Tibial artery (tissue), 4 donors: ENCODE data around the gene OR2H1.

Experiments
- DNase-seq, 2 donors: peaks; one replicate each; pipeline ENCODE4 v3.0.0-alpha.2; 2019
- H3K27ac ChIP-seq, 2 donors: fragments of 200-600 bp; sonication (generic) in 1 of 2; 1 replicate in 1 of 2; 2 replicates in 1 of 2; pipeline ENCODE4 v1.5.1; 2018 to 2019; ENCODE audit warnings: mild to moderate bottlenecking in 1 of 2
- H3K27me3 ChIP-seq, 2 donors: fragments of 200-600 bp; sonication (generic) in 1 of 2; one replicate each; pipeline versions ENCODE4 v1.5.1 to v1.6.0; 2016 to 2019
- H3K36me3 ChIP-seq, 3 donors: fragments of 200-600 bp; sonication (generic) in 2 of 3; one replicate each; pipeline ENCODE4 v1.5.1; 2016 to 2019; ENCODE audit warnings: mild to moderate bottlenecking in 2 of 3
- H3K4me1 ChIP-seq, 4 donors: fragments of 200-600 bp; sonication (generic) in 2 of 4; 1 replicate in 3 of 4; 2 replicates in 1 of 4; pipeline ENCODE4 v1.5.1; 2016 to 2019
- H3K4me3 ChIP-seq, 2 donors: fragments of 200-600 bp; sonication (generic) in 1 of 2; 1 replicate in 1 of 2; 2 replicates in 1 of 2; pipeline ENCODE4 v1.5.1; 2018 to 2019; ENCODE audit warnings: mild to moderate bottlenecking in 2 of 2
- H3K9me3 ChIP-seq, 3 donors: fragments of 200-600 bp; sonication (generic) in 1 of 3; one replicate each; pipeline ENCODE4 v1.5.1; 2016 to 2019
- intact Hi-C: fragments of 100-400 bp; cut with DNase I; formaldehyde crosslinking; loops from one replicate; pipeline ENCODE4 v1.15.0; 2023; ENCODE audit warnings: low total_unique reads
- TF ChIP-seq, protein P1 (sequence below), 2 experiments: fragments of 200-600 bp in 1 of 2; fragments of 450-650 bp in 1 of 2; IDR thresholded peaks; one replicate each; pipeline ENCODE4 v1.5.1; 2017 to 2019; ENCODE audit warnings: antibody characterized with exemption in 2 of 2, mild to moderate bottlenecking in 1 of 2, moderate library complexity in 1 of 2

OR2H1 gene

DNA sequence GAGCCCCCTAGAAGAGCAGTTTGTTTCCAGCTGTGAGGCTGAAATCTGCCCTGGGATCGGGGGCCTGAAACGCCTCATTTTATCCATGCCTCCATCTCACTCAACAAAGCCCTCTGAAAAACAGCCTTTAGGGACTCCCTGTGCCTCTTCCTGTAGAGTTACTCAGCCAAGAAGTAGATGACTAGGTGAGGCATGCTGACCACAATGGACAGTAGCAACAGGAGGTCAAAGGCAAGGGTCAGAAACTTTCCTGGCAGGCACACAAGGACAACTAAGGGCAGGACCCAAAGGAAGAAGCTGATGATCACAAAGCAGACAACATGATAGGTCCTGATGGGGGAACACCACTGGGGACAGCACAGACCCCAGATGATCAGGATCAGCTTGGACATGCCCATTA is 18.0 kb downstream of the OR2H1 start:
- Histone ChIP-seq H3K36me3 (no peaks in the 10 kb centered on the region), H3K4me1 (no peaks in the 10 kb centered on the region), H3K27me3 (no peaks in the 10 kb centered on the region), H3K27ac (no peak overlapping the region), H3K4me3 (no peak overlapping the region), H3K9me3 (no peaks in the 10 kb centered on the region)
- no peak for DNase-seq
- TF ChIP-seq, protein P1, sequence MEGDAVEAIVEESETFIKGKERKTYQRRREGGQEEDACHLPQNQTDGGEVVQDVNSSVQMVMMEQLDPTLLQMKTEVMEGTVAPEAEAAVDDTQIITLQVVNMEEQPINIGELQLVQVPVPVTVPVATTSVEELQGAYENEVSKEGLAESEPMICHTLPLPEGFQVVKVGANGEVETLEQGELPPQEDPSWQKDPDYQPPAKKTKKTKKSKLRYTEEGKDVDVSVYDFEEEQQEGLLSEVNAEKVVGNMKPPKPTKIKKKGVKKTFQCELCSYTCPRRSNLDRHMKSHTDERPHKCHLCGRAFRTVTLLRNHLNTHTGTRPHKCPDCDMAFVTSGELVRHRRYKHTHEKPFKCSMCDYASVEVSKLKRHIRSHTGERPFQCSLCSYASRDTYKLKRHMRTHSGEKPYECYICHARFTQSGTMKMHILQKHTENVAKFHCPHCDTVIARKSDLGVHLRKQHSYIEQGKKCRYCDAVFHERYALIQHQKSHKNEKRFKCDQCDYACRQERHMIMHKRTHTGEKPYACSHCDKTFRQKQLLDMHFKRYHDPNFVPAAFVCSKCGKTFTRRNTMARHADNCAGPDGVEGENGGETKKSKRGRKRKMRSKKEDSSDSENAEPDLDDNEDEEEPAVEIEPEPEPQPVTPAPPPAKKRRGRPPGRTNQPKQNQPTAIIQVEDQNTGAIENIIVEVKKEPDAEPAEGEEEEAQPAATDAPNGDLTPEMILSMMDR (IDR thresholded peaks at IDR 0.05): no peak
- intact Hi-C loops: no loop called here

DNA sequence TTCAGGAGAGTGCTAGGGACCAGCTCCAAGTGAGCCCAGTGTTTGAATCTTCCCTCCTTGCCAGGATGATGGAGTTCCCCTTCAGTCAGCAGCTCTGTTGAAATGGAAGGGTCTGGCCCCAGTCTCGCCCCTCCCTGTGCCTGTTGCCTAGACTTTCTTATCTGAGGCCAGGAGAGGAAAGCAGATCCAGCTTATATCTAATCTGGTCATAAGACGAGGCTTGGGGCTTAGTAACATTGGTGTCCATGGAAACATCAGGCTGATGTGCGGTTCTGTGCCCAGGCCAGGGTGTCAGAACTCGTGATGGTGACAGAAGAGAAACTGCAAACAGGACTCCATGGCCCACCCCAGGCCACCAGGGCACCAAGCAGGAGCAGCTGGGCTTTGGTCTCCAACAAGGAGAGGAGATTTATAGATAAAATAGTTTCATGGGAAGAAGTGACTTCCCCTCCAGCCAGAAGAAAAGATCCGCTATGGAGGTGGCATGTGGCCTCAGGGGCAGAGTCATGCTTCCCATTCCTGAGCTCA is 21.0 kb downstream of the OR2H1 start:
- Histone ChIP-seq H3K27me3 (no peaks in the 10 kb centered on the region), H3K4me3 (no peak overlapping the region)
- intact Hi-C loops: no loop called here

DNA sequence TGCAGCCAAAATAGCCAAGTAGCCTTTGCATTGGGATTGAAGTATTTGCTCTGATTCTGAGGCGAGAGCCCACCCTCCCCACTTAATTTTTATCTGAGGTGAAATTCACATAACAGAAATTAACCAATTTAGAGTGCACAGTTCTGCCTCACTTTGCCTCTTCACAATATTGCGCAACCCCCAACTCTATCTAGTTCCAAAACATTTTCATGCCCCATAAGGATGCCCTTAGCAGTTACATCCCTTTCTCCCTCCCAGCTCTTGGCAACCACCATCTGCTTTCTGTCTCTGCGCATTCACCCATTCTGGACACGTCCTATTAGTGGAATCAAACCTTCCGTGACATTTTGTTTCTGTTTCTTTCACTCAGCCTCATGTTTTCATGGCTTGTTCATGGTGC is 21.8 kb downstream of the OR2H1 start:
- Histone ChIP-seq H3K27ac (no peak overlapping the region), H3K9me3 (no peaks in the 10 kb centered on the region), H3K36me3 (no peaks in the 10 kb centered on the region), H3K4me3 (no peak overlapping the region), H3K27me3 (no peaks in the 10 kb centered on the region), H3K4me1 (no peaks in the 10 kb centered on the region)
- no peak for DNase-seq
- TF ChIP-seq, protein P1 (IDR thresholded peaks at IDR 0.05): no peak
- intact Hi-C loops: no loop called here

More for the DNA sequence above, 21.0 kb downstream of the OR2H1 start:
- DNase-seq: no peak
- Histone ChIP-seq H3K27ac (no peak overlapping the region), H3K4me1 (no peaks in the 10 kb centered on the region), H3K9me3 (no peaks in the 10 kb centered on the region), H3K36me3 (no peaks in the 10 kb centered on the region)
- TF ChIP-seq, protein P1 (IDR thresholded peaks at IDR 0.05): no peak

DNA sequence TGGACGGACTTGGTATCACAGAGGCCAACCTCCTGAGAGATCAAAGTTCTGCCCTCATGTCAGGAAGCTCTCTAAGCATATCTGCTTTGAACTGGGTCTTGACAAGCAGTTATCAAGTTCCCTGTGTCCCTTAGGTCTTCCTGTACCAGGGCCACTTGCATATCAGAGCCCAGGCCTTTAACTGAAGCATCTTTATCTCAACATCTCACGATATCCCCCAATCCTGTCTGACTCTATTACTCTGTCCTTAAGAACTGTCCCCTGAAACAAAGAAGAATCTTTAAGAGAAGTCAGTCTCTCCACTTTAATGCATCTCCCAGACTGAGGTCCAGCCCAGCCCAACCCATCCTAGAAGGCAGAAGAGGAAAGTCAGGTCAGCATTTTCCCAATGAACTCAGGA is 22.6 kb downstream of the OR2H1 start:
- intact Hi-C loops: no loop called here
- H3K27me3 ChIP-seq: no peaks in the 10 kb centered on the region
- no peak overlapping the region for H3K27ac ChIP-seq
- no peaks in the 10 kb centered on the region for H3K36me3 ChIP-seq
- TF ChIP-seq, protein P1 (IDR thresholded peaks at IDR 0.05): no peak
- DNase-seq: no peak
- no peaks in the 10 kb centered on the region for H3K4me1 ChIP-seq
- H3K4me3 ChIP-seq: no peak overlapping the region
- no peaks in the 10 kb centered on the region for H3K9me3 ChIP-seq

DNA sequence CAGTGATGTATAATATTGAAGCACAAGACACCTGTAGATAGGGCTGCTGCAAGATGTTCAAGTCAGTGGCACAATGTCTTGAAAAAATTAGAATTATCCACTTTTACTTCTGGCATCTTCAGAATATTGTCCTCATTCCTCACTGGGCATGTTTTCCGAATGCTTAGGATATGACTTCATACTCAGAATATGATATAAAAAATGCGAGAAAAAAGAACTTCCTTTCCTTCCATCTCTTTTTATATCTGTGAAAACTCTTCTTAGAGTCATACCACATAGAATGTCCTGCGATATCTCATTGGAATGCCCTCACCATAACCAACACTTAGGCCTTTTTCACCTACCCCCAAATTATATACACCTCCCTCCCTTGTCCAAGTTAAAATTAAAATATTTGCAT is 26.2 kb downstream of the OR2H1 start:
- H3K27me3 ChIP-seq: no peaks in the 10 kb centered on the region
- no peak overlapping the region for H3K27ac ChIP-seq
- DNase-seq: no peak
- TF ChIP-seq, protein P1 (IDR thresholded peaks at IDR 0.05): no peak
- H3K4me1 ChIP-seq: no peaks in the 10 kb centered on the region
- intact Hi-C loops: no loop called here
- H3K4me3 ChIP-seq: no peak overlapping the region
- H3K36me3 ChIP-seq: no peaks in the 10 kb centered on the region
- H3K9me3 ChIP-seq: no peaks in the 10 kb centered on the region

DNA sequence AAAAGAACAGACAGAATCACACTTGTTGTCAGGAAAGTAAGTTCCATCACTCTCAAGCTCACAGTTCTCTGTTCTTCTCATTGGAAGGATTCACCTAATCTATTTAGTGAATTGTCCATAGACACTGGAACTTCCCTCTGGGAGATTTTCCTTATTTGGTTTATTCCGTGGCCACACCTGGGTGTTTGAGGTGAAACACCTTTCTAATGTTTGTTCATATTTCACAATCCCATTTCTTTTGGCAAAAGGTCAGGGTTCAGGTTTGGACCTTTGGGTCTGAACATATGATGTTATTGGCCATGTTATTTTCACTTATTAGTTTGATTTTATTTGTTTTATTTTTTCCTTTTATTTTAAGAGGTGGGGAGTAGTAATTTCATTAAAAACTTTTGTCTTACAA is 26.8 kb downstream of the OR2H1 start:
- H3K27ac ChIP-seq: no peak overlapping the region
- no peaks in the 10 kb centered on the region for H3K4me1 ChIP-seq
- no peak overlapping the region for H3K4me3 ChIP-seq
- DNase-seq: no peak
- TF ChIP-seq, protein P1 (IDR thresholded peaks at IDR 0.05): no peak
- no peaks in the 10 kb centered on the region for H3K27me3 ChIP-seq
- no peaks in the 10 kb centered on the region for H3K36me3 ChIP-seq
- intact Hi-C loops: no loop called here
- H3K9me3 ChIP-seq: no peaks in the 10 kb centered on the region
